Activated CD8-positive, alpha-beta T cell treated with anti-CD3 and anti-CD28 coated beads for 36 hours (primary cell): ENCODE measurements around the gene CLEC10A. TPM values are rescaled to one million over a fixed set of nuclear protein-coding genes. Genes with fewer than 3 reads are reported as not detected.

Source experiments
- ATAC-seq: fragments of 200-7000 bp; cut with Tn5 transposase; one replicate; pipeline ENCODE4 v1.10.0; 2021; ENCODE audit warnings: mild to moderate bottlenecking, moderate library complexity
- CTCF ChIA-PET: fragments of 350-600 bp; sonication (Branson Sonifier 250); formaldehyde crosslinking; loops from one replicate; lab custom pipeline; 2021; ENCODE audit warnings: antibody characterized with exemption; lab: Charles Lee
- POLR2A ChIA-PET: fragments of 350-600 bp; sonication (Branson Sonifier 250); formaldehyde crosslinking; loops from one replicate; lab custom pipeline; 2021; ENCODE audit warnings: antibody characterized with exemption; lab: Charles Lee
- DNase-seq: peaks from one replicate; pipeline ENCODE4 v3.0.0-alpha.2; 2020
- H3K27ac Mint-ChIP-seq: one replicate; pipeline ENCODE4 v1.8.0; 2021; ENCODE audit warnings: mild to moderate bottlenecking, mixed read lengths
- H3K27me3 Mint-ChIP-seq: one replicate; pipeline ENCODE4 v1.8.0; 2021; ENCODE audit warnings: mixed read lengths
- H3K36me3 Mint-ChIP-seq: one replicate; pipeline ENCODE4 v1.8.0; 2021; ENCODE audit warnings: low read depth, mixed read lengths
- H3K4me1 Mint-ChIP-seq: one replicate; pipeline ENCODE4 v1.8.0; 2021; ENCODE audit warnings: low read depth, mixed read lengths
- H3K4me3 Mint-ChIP-seq: one replicate; pipeline ENCODE4 v1.8.0; 2021; ENCODE audit warnings: mild to moderate bottlenecking, moderate library complexity, mixed read lengths
- H3K9me3 Mint-ChIP-seq: one replicate; pipeline ENCODE4 v1.8.0; 2021; ENCODE audit warnings: mixed read lengths
- CTCF ChIP-seq: fragments of 200-600 bp; IDR thresholded peaks from one replicate; pipeline ENCODE4 v1.8.0; 2022; ENCODE audit warnings: antibody characterized with exemption, mild to moderate bottlenecking
- intact Hi-C: fragments of 100-400 bp; cut with micrococcal nuclease; formaldehyde crosslinking; loops from one replicate; pipeline ENCODE4 v1.10.0; 2022
- total RNA-seq, 2 experiments: library from RNA; stranded (reverse); gene quantifications; one replicate each; pipeline ENCODE4 v1.2.3, GENCODE V29; 2021

CLEC10A gene
- total RNA-seq, 2 experiments from 2014 or later, result not detected

- peak; percentile 48 for ATAC-seq
- POLR2A ChIA-PET, result interaction anchor here (0.8 to 1.3 kb wide), 5 partner anchors 9 to 89 kb away, joined by 3 to 5 read pairs (median 3); no protein-coding TSS in a partner anchor
- Mint-ChIP-seq H3K4me3 (peak overlapping the region; percentile 77), H3K4me1 (peaks cover 46% of the 10 kb centered on the region), H3K36me3 (peaks cover 1% of the 10 kb centered on the region), H3K27me3 (peaks cover 2% of the 10 kb centered on the region), H3K27ac (peak overlapping the region; percentile 85), H3K9me3 (no peaks in the 10 kb centered on the region)
- DNase-seq, result peak; percentile 78
- CTCF ChIA-PET, result interaction anchor here (0.9 to 2.9 kb wide), 6 partner anchors 9 to 135 kb away, joined by 3 to 9 read pairs (median 4); no protein-coding TSS in a partner anchor
- intact Hi-C loops, result no loop called here
- no peak for TF ChIP-seq CTCF
Observed at GRCh38 chr17:7042501-7043181, 37.4 kb downstream of the CLEC10A start.

- no peak for TF ChIP-seq CTCF
- peaks cover 2% of the 10 kb centered on the region for H3K27me3 Mint-ChIP-seq
- peak; percentile 70 for DNase-seq
- ChIA-PET POLR2A (interaction anchor here (0.8 to 1.5 kb wide), 6 partner anchors 10 to 90 kb away, joined by 3 to 5 read pairs (median 3); no protein-coding TSS in a partner anchor), CTCF (interaction anchor here (0.9 to 2.9 kb wide), 7 partner anchors 10 to 136 kb away, joined by 3 to 9 read pairs (median 4); no protein-coding TSS in a partner anchor)
- peaks cover 1% of the 10 kb centered on the region for H3K36me3 Mint-ChIP-seq
- H3K9me3 Mint-ChIP-seq, result no peaks in the 10 kb centered on the region
- H3K27ac Mint-ChIP-seq, result peak overlapping the region; percentile 85
- ATAC-seq, result peak; percentile 37
- intact Hi-C loops, result no loop called here
- H3K4me3 Mint-ChIP-seq, result peak overlapping the region; percentile 77
- H3K4me1 Mint-ChIP-seq, result peaks cover 44% of the 10 kb centered on the region
Observed at GRCh38 chr17:7041607-7042500, 38.2 kb downstream of the CLEC10A start.

- POLR2A ChIA-PET, result interaction anchor here (1.3 kb wide), 1 partner anchor 17 kb away, joined by 3 read pairs; the partner anchor contains the start of gene BCL6B
- TF ChIP-seq CTCF, result no peak
- Mint-ChIP-seq H3K9me3 (no peaks in the 10 kb centered on the region), H3K4me1 (peaks cover 39% of the 10 kb centered on the region), H3K27ac (no peak overlapping the region), H3K36me3 (peaks cover 1% of the 10 kb centered on the region), H3K27me3 (no peaks in the 10 kb centered on the region), H3K4me3 (no peak overlapping the region)
- ATAC-seq (no peak), DNase-seq (no peak)
- intact Hi-C loops, result no loop called here
- CTCF ChIA-PET, result interaction anchor here (0.9 to 2.9 kb wide), 6 partner anchors 12 to 125 kb away, joined by 3 to 9 read pairs (median 3); no protein-coding TSS in a partner anchor
Observed at GRCh38 chr17:7039832-7040231, 40.2 kb downstream of the CLEC10A start.

DNA sequence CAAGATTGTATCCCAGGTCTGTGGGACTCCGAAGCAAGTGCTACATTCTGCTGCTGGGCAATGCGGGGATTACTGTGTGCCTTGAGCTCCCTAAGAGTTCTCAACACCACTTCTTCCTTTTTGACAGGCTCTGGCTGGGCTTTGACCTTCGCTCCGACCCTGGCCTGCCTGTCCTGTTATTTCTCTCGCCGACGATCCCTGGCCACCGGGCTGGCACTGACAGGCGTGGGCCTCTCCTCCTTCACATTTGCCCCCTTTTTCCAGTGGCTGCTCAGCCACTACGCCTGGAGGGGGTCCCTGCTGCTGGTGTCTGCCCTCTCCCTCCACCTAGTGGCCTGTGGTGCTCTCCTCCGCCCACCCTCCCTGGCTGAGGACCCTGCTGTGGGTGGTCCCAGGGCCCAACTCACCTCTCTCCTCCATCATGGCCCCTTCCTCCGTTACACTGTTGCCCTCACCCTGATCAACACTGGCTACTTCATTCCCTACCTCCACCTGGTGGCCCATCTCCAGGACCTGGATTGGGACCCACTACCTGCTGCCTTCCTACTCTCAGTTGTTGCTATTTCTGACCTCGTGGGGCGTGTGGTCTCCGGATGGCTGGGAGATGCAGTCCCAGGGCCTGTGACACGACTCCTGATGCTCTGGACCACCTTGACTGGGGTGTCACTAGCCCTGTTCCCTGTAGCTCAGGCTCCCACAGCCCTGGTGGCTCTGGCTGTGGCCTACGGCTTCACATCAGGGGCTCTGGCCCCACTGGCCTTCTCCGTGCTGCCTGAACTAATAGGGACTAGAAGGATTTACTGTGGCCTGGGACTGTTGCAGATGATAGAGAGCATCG, 41.8 kb downstream of the CLEC10A start:
- no peaks in the 10 kb centered on the region for H3K27me3 Mint-ChIP-seq
- ATAC-seq (no peak), DNase-seq (no peak)
- H3K27ac Mint-ChIP-seq, result peak overlapping the region; percentile 16
- intact Hi-C loops, result no loop called here
- ChIA-PET CTCF (interaction anchor here (0.6 to 1.9 kb wide), 7 partner anchors 8 to 128 kb away, joined by 3 to 7 read pairs (median 3); no protein-coding TSS in a partner anchor), POLR2A (interaction anchor here (1.4 kb wide), 1 partner anchor 26 kb away, joined by 4 read pairs; the partner anchor contains the start of gene RNASEK)
- H3K36me3 Mint-ChIP-seq, result peaks cover 1% of the 10 kb centered on the region
- peak overlapping the region; percentile 23 for H3K4me3 Mint-ChIP-seq
- no peak for TF ChIP-seq CTCF
- H3K4me1 Mint-ChIP-seq, result peaks cover 44% of the 10 kb centered on the region
- peaks cover 2% of the 10 kb centered on the region for H3K9me3 Mint-ChIP-seq
